ENCODE measurements around the gene GXYLT2.
A peak's percentile ranks its signal among the peaks of the same experiment; 100 is the strongest.

The GXYLT2 gene

DNA sequence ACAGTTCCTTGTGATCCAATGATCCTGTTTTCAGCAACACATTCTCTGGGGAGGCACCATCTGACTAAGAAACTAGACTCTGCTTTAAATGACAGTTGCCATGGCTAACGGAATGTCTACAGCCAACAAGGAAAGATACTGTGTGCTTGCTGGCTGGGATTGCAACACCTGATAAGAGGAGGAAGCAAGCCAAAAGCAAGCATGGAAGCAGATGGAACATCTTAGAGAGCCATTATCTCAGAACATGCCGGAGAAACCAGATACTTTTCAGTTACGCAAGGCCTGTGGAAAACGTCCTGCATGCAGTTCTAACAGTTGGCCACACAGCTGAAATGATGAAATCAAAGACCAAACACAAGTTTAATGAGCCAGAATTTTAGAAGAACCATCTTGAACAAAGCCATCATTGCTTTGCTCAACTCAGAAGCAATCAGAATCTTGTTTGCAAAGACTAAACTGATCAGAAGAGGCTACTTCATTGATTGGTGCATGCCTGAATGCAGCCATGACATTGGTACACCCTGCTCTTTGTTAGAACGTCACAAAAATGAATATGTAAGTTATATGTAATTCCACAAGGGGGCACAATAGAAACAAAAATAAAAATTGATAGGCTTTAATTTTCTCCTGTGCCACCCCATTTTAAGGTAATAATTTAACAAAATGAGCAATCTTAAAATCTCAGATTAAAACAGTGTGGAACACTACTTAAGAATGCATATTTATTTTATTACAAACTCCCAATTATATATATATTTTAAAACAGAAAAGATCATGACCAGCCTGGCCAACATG, 50.8 kb downstream of the GXYLT2 start:
- peak; percentile 57 for DNase-seq (ENCODE audit: low spot score)

DNA sequence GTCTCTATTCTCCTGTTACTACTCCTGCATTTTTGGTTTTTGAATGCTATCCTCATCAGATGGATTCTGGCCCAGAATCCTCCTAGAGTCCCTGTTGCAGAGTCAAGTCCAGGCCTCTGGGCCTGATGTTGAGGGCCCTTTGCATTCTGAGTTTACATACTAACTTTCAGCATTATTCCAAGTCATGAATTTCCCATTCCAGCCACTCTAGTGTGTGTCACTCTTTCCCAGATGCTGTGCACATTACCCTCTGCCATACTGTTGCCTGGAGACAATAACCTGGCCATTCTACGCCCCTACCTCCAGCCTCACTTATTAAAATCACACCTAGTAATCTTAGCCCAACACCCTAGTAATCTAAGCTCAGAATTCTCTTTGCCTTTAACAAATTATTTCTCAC, 53.4 kb downstream of the GXYLT2 start:
- no peak for DNase-seq (ENCODE audit: low spot score)

DNA sequence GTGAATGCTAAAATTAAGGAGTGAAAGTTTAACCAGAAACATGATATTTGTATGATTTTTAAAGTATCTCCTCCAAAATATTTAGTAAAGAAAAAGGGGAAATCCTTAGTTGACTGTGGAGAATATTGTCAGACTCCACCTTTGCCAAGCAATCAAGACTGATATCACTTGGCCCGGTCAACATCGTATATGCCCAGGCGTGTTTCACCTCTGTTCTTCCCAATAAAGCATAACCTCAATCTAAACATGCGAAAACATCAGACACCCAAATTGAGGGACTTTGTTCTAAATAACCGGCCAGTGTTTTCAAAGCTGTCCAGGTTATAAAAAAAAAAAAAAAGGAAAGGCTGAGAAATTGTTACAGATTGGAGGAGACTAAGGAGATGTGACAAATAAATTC, 54.6 kb downstream of the GXYLT2 start:
- no peak for DNase-seq (ENCODE audit: low spot score)

DNA sequence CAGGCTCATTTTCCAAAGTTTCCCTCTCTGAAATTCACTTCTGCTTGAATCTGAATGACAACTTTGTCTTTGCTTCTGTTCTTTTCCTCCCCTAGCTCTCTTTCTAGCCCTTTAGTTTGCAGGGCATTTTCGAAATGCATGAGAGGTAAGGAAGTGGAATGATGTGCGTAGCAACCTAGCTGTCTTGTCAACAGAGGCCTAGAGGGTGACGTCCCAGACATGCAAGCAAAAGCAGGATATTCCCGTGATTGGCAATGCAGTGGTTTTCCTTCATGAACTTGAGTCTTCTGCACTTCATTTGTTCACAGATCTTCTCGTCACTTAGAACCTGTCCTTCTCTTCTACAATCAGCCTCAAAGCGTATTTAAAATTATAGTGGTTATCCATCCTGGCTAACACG, 56.9 kb downstream of the GXYLT2 start:
- DNase-seq (ENCODE audit: low spot score) = no peak

DNA sequence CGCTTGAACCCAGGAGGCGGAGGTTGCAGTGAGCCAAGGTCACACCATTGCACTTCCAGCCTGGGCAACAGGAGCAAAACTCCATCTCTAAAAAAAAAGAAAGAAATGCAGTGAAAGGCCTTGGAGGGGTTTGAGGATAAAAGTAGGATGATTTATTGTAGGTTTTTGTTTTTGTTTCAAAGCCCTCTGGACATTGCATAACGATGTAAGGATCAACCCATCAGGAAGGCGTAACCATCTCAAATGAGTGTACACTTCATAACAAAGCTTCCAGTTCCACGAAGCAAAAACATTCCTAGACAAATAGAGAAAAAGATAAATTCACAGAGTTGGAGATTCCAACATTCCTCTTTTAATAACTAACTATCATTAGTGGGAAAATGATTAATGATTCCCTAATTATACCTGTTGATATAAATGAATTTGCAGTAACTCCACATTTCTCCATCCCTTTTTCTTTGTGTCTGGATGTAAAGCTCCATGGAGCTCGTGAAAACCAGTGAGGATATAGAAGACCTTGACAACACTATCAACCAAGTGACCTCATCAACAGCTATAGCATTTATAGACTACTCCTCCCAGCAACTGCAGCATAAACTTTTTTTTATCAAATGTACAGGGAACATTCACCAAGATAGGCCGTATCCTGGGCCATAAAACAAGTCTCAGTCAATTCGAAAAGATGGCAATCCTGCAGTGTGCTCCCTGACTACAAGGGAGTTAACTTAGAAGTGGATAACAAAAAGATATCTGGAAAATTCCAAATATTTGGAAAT, 60.1 kb downstream of the GXYLT2 start:
- no peak for DNase-seq (ENCODE audit: low spot score)

DNA sequence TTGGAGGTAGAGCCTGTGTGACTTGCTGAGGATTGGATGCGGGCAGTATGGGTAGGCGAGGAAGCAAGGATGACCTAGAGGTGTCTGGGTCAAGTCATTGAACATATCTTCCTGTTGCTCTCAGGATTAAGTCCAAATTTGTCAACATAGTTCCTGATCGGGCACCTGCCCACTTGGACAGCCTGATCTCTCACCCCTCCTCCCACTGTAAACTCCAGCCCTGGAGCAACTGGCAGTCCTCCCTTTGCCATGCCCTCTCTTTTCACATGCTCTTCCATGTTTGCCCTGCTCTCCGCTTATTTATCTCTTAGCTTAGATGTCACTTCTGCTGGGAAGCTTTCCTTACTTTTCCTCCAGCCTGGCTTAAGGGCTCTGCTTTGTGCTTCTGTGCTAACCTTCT, 61.2 kb downstream of the GXYLT2 start:
- DNase-seq (ENCODE audit: low spot score) = no peak

DNA sequence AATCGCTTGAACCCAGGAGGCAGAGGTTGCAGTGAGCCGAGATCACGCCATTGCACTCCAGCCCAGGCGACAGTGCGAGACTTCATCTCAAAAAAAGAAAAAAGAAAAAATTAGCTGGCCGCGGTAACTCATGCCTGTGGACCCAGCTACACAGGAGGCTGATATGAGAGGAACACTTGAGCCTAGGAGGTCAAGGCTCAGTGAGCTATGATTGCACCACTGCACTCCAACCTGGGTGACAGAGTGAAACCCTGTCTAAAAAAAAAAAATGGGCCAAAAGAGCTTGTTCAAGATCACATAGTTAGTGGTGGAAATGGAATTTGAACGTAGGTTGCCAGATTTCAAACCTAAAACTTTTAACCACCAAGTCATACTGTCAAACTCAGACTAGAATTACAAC, 62.5 kb downstream of the GXYLT2 start:
- DNase-seq (ENCODE audit: low spot score) = no peak

DNA sequence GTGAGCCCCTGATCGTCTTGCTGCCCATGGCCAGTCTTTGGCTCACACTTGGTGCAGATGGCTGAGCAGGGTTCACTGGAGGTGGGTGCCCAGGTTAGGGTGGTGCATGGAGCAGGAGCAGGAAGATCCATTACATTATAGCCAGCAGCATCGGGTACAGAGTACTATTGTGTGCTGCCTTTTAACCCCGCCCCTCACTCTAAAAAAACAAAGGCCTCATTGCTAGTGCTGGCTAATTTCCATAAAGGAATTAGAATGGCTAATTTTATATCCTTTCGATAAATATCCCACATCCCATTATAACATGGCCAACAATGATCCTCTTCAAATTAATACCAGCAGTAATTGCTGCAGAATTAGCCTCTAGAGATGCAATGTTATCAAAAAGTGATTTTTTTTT, 63.0 kb downstream of the GXYLT2 start:
- no peak for DNase-seq (ENCODE audit: low spot score)

DNA sequence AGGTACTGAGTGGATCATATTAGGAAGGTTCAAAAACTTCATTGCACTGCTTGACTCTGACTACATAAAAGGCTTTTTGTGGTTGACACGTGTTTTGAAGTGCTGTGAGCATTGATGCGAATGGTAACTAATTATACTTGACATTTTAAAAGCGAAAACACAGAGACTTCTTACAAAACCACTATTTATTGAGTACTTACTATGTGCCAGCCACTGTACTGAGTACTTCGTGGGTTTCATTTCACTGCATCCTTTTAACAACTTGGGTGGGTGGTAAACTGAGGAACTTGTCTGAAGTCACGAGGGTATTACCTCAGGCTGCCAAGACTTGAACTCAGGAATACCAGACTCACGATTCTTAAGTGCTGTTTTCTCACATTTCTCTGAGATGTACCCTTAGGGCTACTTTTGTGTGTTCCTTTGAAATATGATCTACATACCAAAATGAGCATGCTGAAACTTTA, 63.4 kb downstream of the GXYLT2 start:
- no peak for DNase-seq (ENCODE audit: low spot score)

DNA sequence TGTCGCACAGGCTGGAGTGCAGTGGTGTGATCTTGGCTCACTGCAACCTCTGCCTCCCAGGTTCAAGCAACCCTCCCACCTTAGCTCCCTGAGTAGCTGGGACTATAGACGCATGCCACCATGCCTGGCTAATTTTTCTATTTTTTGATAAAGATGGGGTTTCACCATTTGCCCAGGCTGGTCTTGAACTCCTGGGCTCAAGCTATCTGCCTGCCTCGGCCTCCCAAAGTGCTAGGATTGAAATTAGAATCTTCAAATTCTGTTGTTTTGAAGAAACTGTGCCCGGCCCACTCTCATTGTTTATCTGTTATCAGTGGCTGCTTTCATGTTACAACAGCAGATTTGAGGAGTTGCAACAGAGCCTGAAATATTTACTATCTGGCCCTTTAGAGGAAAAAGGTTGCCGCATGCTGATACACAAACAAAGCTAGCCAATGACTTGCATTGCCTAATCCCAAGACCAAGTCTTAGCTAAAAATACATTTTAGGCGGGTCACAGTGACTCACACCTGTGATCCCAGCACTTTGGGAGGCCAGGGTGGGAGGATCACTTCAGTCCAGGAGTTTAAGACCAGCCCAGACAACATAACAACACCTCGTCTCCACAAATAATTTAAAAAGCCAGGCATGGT, 65.6 kb downstream of the GXYLT2 start:
- DNase-seq (ENCODE audit: low spot score) = no peak

DNA sequence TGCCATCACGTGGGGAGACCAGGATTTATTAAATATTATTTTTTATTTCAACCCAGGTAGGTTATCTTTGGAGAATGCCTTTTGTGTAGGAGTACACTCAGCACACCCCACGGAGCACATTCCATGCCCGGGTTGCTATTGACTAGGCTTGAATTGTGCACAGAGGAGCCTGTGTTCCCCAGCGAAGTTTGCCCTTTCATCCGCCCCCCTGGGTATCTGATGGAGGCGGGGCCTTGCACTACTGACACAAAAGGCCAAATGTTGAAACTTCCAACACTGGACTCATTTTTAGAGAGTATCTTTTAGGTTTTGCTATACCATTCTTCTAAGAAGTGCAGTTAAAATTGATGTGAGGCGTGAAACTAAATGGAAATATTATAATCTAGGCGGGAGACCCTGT, 69.5 kb downstream of the GXYLT2 start:
- no peak for DNase-seq (ENCODE audit: low spot score)

DNA sequence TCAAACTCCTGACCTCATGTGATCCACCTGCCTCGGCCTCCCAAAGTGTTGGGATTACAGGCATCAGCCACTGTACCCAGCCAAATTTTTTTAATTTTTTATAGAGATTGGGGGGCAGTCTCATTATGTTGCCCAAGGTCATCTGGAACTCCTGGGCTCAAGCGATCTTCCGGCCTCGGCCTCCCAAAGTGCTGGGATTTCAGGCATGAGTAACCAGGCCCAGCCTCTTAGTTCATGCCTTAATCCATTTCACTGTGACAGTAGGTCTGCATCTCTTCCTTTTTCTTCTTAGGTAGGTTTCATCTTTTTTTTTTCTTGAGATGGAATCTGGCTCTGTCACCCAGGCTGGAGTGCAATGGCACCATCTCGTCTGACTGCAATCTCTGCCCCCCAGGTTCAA, 71.5 kb downstream of the GXYLT2 start:
- DNase-seq (ENCODE audit: low spot score) = no peak

DNA sequence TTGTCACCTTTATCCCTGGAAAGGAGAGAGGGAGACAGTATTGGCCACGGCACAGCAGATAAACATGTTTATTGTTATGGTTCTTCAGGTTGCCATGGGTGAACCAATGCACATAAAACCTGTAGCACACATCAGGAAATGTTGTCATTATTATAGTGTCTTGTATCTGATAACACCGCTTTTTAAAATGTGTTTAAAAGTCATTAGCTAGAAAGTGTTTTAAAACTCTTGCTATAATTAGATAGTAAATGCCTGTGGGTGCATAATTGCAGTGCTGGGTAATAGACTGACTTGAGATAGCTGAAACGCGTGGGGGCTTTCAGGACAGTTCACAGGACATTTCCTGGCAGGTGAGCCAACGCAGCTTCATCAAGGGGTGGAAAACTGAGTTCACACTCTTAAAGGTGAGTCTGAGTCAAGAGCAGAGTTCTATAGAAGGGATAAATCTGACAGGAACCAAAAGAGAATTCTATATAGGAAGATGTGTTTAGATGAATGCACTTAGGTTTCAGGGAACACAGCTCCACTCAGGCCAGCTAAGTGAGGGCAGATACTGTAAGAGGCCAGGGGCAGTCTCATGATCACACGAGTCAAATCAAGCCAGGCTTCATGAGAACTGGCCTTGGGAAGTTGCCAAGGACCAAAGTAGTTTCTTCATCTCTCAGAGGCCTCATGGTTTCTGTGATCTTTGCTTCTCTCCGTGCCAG, 73.1 kb downstream of the GXYLT2 start:
- DNase-seq (ENCODE audit: low spot score) = no peak

DNA sequence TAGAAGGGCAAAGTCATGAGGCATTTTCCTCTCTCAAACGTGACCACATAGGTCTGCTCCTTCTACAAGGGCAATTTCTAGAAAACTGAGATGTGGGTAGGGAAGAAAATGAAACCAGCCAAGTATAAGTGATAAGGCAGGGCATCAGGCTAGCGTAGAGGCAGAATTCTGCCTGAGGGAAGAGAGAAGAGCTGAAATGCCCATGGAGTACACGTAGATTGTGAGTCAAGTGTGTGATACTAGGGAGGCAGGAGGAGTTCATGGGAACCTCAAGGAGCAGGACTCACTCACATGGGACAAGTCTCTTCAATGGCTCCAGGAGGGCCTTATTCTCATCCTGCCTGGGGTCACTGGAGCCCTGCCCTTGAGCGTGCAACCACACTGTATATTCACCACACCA, 73.9 kb downstream of the GXYLT2 start:
- no peak for DNase-seq (ENCODE audit: low spot score)

DNA sequence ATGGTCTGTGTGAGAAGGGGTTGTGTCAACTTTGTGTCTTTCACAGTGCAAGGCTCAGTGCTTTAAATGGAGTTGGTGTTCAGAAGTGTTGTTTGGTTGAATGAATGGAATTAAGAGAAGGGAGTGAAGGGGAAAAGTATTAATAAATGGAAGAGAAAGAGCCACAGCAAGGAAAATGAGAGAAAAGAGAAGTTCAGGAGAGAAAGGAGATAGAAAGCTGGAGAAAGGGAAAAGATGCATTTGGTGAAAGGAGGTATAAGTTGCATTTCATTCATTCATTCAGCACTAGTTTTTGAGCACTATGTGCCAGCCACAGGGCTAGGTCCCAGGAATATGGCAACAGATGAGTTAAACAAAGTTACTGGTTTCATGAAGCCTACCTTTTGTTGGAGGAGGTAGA, 74.5 kb downstream of the GXYLT2 start:
- no peak for DNase-seq (ENCODE audit: low spot score)

DNA sequence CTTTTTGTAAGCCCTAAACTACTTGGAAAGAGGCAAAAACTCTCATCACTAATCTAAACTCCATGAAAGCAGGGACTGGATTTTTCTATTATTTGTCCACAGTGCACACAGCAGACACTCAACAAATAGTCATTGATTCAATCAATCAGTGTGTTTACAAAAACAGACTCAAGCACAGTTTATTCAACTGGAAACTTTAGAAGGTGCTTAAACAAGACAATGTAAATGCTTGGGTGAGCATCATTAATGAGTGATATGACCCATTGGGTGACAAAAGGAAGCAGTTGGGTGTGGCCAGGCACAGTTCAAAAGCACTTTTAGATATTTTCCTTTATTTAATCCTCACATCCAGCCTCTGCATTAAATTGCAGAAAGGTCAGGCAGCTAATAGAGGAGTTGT, 76.8 kb downstream of the GXYLT2 start:
- no peak for DNase-seq (ENCODE audit: low spot score)

DNA sequence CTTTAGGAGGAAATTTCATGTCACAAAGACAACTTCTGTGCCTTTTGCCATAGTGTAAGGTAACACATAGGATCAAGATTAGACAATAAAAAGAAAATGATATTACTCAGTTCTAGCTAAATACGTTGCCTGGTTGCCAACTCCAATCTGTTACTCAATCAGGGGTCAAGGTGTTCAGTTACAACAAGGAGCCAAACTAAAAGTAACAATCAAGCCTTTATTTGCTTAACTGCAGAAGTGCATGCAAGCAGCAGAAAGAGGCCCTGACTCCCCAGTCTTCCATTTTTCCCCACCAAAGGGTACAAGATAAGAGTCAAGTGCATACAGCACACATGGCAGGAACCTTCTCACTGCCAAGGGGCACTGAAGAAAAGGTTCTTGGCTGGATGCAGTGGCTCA, 80.4 kb downstream of the GXYLT2 start:
- DNase-seq (ENCODE audit: low spot score) = no peak

DNA sequence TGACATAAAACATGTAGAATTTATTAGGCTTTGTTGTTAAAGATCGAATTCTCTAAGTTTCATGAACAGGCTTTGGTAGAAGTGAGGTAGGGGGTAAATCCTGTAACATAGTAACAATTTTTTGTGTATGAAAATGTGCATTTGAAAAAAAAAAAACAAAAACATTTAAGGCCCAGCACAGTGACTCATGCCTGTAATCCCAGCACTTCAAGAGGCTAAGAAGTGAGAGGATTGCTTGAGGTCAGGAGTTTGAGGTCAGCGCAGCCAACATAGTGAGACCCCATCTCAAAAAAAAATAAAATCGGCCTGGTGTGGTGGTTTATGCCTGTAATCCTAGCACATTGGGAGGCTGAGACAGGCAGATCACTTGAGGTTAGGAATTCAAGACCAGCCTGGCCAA, 81.9 kb downstream of the GXYLT2 start:
- DNase-seq (ENCODE audit: low spot score) = no peak

DNA sequence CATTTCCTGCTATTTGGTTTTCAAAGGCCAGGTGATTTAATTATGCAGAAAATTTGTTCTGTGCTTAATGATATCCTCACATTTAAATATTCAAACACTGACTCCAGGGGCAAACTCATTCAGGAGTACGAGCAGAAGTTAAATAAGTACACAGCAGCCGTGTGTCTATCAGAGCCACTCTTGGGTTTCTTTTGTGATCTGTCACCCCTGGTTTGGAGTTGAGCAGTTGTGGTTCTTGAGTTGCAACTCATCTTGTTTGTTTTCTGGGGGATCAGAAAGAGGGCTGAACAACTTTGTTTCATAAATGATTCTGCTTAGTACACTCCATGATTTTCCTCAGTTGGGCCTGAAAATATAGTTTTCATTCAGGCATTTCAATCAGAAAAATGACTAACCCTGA, 83.1 kb downstream of the GXYLT2 start:
- DNase-seq (ENCODE audit: low spot score) = no peak

DNA sequence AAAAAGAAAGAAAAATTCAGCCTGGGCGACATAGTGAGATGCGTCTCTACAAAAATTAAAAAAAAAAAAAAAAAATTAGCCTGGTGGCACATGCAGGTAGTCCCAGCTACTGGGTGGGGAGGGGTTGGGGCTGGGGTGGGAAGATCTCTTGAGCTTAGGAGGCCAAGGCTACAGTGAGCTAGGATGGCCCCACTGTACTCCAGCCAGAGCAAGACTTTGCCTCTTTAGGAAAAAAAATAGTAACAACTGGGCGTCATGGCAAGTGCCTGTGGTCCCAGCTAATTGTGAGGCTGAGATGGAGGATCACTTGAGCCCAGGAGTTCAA, 84.8 kb downstream of the GXYLT2 start:
- no peak for DNase-seq (ENCODE audit: low spot score)

DNA sequence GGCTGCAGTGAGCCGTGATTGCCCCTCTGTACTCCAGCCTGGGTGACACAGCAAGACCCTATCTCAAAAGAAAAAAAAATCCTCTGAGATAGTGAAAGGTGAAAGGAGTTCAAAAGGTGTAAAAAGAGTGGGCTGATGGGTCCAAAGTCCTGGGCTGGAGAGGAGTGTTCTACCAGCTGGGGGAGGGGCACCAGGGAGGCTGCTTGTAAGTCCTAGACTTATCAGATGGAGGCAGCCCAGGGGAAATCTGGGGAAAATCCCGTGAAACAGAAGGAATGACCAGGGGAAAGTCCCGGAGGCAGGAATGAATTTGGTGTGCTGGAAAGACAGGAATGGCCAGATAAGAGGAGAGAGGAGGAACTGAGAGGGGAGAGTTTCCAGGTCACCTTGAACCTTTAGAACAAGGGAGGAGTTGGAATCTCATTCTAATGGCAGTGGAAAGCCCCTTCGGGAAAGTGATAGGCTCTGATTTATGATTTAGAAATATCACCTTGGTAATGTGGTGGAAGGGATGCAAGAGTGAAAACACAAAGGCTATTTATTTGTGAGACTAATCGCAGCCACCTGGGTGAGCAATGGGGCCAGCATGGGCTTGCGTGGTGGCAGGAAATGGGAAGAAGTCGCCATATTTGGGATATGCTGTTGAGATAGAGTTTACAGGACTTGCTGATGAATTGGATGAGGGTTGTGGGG, 85.3 kb downstream of the GXYLT2 start:
- no peak for DNase-seq (ENCODE audit: low spot score)

DNA sequence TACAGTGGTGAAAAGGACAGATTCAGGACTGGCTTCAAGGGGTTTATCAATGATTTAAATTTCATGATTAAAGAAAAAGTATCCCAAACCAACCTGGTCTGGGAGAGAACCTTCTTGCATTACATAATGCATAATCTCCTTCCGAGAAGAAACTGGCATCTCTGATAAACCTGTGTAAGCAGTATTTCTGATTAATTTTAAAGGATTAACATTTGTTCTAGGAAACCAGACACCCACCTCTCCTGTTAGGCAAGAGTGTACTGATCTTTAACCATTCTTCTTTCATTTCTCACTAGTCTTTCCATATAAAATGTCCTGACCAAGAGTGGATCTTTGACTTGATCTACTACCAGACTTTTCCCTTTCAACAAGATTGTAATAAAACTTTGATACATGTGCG, 85.9 kb downstream of the GXYLT2 start:
- no peak for DNase-seq (ENCODE audit: low spot score)

Measured in cerebellar cortex (tissue), 1 donor.